ENCODE results near the gene DNAJB11. TPM values are rescaled to one million over a fixed set of nuclear protein-coding genes. Genes with fewer than 3 reads are reported as not detected.

DNAJB11 gene
- total RNA-seq, 1 experiment from 2014 or later = 54.3 TPM

DNA sequence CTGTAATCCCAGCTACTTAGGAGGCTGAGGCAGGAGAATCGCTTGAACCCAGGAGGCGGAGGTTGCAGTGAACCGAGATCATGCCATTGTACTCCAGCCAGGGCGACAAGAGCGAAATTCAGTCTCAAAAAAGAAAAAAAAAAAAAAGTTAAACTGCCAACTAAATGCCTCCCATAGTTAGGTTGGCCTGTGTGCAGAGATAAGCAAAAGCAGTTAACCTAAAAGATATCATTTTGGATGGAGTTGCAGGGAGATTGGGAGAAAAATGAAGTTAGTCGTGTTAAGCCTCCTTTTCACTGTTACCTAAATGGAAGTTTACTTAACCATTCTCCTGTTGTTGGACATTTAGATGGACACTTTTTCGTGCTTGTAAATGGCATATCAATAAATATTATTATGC lies 58.2 kb downstream of the DNAJB11 start:
- H3K4me1 ChIP-seq (ENCODE audit: control insufficient read depth in 1 of 2, insufficient read depth in 2 of 2, low read length in 2 of 2) = no peaks in the 10 kb centered on the region
- H3K9ac ChIP-seq (ENCODE audit: low read length) = no peak overlapping the region
- DNase-seq (ENCODE audit: low read depth, low spot score) (no peak), ATAC-seq (no peak)
- H3K27ac ChIP-seq (ENCODE audit: low read depth, low read length) = no peak overlapping the region
- H3K4me3 ChIP-seq (replicated peaks in 1 of 2; ENCODE audit: low read depth in 1 of 2, low read length in 2 of 2) = no peak overlapping the region
- intact Hi-C loops (cut with micrococcal nuclease) = no loop called here
- RAD21 ChIA-PET (ENCODE audit: low non-redundant PET in 1 of 2, low total read pairs in 2 of 2, uncharacterized antibody in 2 of 2, unreplicated experiment in 2 of 2) = no interaction called here
- TF ChIP-seq EGR1 (IDR thresholded peaks at IDR 0.05; ENCODE audit: low read depth) (no peak), EZH2 (IDR thresholded peaks at IDR 0.05) (no peak), SRF (IDR thresholded peaks at IDR 0.05; ENCODE audit: low read depth) (no peak), CEBPB (IDR thresholded peaks at IDR 0.05; ENCODE audit: low read depth) (no peak), ELF1 (IDR thresholded peaks at IDR 0.05; ENCODE audit: borderline replicate concordance, low read depth) (no peak), JUND (IDR thresholded peaks at IDR 0.05) (no peak), YY1 (IDR thresholded peaks at IDR 0.05; ENCODE audit: extremely low read depth, insufficient replicate concordance, low read depth, low read length) (no peak), CBX3 (IDR thresholded peaks at IDR 0.05; ENCODE audit: low read depth) (no peak), SP1 (IDR thresholded peaks at IDR 0.05; ENCODE audit: low read depth) (no peak), POLR2AphosphoS5 (IDR thresholded peaks at IDR 0.05; ENCODE audit: low read depth, low read length) (no peak), ZFX (IDR thresholded peaks at IDR 0.05) (no peak), ZNF274 (IDR thresholded peaks at IDR 0.05; ENCODE audit: low read depth, low read length) (no peak), SIN3A (IDR thresholded peaks at IDR 0.05; ENCODE audit: low read depth) (no peak), POLR2A (IDR thresholded peaks at IDR 0.05; ENCODE audit: borderline replicate concordance, extremely low read depth, insufficient read depth, insufficient read length) (no peak), TCF7L2 (IDR thresholded peaks at IDR 0.05; ENCODE audit: borderline replicate concordance, extremely low read depth, insufficient read depth, insufficient read length) (no peak)
- TF ChIP-seq, protein P1, sequence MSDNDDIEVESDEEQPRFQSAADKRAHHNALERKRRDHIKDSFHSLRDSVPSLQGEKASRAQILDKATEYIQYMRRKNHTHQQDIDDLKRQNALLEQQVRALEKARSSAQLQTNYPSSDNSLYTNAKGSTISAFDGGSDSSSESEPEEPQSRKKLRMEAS (IDR thresholded peaks at IDR 0.05) = no peak
- TF ChIP-seq, protein P2, sequence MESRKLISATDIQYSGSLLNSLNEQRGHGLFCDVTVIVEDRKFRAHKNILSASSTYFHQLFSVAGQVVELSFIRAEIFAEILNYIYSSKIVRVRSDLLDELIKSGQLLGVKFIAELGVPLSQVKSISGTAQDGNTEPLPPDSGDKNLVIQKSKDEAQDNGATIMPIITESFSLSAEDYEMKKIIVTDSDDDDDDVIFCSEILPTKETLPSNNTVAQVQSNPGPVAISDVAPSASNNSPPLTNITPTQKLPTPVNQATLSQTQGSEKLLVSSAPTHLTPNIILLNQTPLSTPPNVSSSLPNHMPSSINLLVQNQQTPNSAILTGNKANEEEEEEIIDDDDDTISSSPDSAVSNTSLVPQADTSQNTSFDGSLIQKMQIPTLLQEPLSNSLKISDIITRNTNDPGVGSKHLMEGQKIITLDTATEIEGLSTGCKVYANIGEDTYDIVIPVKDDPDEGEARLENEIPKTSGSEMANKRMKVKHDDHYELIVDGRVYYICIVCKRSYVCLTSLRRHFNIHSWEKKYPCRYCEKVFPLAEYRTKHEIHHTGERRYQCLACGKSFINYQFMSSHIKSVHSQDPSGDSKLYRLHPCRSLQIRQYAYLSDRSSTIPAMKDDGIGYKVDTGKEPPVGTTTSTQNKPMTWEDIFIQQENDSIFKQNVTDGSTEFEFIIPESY (IDR thresholded peaks at IDR 0.05; ENCODE audit: extremely low read depth, insufficient replicate concordance, low read length) = no peak
- TF ChIP-seq, protein P3, sequence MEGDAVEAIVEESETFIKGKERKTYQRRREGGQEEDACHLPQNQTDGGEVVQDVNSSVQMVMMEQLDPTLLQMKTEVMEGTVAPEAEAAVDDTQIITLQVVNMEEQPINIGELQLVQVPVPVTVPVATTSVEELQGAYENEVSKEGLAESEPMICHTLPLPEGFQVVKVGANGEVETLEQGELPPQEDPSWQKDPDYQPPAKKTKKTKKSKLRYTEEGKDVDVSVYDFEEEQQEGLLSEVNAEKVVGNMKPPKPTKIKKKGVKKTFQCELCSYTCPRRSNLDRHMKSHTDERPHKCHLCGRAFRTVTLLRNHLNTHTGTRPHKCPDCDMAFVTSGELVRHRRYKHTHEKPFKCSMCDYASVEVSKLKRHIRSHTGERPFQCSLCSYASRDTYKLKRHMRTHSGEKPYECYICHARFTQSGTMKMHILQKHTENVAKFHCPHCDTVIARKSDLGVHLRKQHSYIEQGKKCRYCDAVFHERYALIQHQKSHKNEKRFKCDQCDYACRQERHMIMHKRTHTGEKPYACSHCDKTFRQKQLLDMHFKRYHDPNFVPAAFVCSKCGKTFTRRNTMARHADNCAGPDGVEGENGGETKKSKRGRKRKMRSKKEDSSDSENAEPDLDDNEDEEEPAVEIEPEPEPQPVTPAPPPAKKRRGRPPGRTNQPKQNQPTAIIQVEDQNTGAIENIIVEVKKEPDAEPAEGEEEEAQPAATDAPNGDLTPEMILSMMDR (IDR thresholded peaks at IDR 0.05 in 2 of 3, conservative IDR thresholded peaks at IDR 0.05 in 1 of 3; ENCODE audit: borderline replicate concordance in 1 of 3, insufficient read depth in 1 of 3, low read depth in 2 of 3, low read length in 2 of 3) = no peak
- TF ChIP-seq, protein P4, sequence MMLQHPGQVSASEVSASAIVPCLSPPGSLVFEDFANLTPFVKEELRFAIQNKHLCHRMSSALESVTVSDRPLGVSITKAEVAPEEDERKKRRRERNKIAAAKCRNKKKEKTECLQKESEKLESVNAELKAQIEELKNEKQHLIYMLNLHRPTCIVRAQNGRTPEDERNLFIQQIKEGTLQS (IDR thresholded peaks at IDR 0.05) = no peak
- BruUV-seq (replicated peaks) = no TSS peak
- H3K27me3 ChIP-seq (ENCODE audit: insufficient read depth, low read length) = no peaks in the 10 kb centered on the region
- no peak overlapping the region for H3K4me2 ChIP-seq (ENCODE audit: low read length)
- no peaks in the 10 kb centered on the region for H3K79me2 ChIP-seq (ENCODE audit: insufficient read depth, low read length)
- CTCF ChIA-PET = no interaction called here
- no peaks in the 10 kb centered on the region for H4K20me1 ChIP-seq (ENCODE audit: insufficient read depth)
- no peaks in the 10 kb centered on the region for H3K9me2 ChIP-seq (ENCODE audit: insufficient read depth)
- no peaks in the 10 kb centered on the region for H3K36me3 ChIP-seq (ENCODE audit: control insufficient read depth in 1 of 2, insufficient read depth in 2 of 2, low read length in 2 of 2)
- H3K9me3 ChIP-seq (ENCODE audit: control insufficient read depth in 1 of 2, insufficient read depth in 1 of 2, low read depth in 1 of 2, low read length in 2 of 2) = no peaks in the 10 kb centered on the region
- no peak overlapping the region for H2AFZ ChIP-seq (ENCODE audit: low read depth, low read length, poor library complexity, severe bottlenecking)
- POLR2A ChIA-PET = no interaction called here

Data from HCT116 (cell line).